ENCODE measurements around the gene HMGN1. TPM values are rescaled to one million over a fixed set of nuclear protein-coding genes. Genes with fewer than 3 reads are reported as not detected.
A peak's percentile ranks its signal among the peaks of the same experiment; 100 is the strongest.

The HMGN1 gene
- total and polyA plus RNA-seq, 8 donors = 161 to 700 (median 674) TPM

DNA sequence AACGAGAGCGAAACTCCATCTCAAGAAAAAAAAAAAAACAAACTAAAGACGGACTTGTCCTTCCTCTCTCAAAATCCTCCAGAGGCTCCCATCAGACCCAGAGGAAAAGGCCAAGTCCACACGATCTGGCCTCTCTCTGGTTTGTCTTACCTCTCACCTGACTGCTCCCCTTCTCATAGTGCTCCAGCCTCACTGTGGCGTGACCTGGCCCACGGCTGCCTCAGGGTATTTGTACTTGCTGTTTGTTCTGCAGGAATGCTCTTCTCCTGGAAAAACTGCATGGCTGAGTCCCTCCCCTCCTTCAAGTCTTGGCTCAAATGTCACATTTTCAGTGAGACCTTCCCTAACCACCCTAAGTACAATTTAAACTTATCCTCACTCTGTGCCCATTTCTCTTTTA lies 27.5 kb downstream of the HMGN1 start:
- ATAC-seq (no peak), DNase-seq (no peak)
- H3K27me3 ChIP-seq = no peaks in the 10 kb centered on the region
- no peaks in the 10 kb centered on the region for H3K4me1 ChIP-seq
- no peaks in the 10 kb centered on the region for H3K36me3 ChIP-seq
- TF ChIP-seq, protein P1, sequence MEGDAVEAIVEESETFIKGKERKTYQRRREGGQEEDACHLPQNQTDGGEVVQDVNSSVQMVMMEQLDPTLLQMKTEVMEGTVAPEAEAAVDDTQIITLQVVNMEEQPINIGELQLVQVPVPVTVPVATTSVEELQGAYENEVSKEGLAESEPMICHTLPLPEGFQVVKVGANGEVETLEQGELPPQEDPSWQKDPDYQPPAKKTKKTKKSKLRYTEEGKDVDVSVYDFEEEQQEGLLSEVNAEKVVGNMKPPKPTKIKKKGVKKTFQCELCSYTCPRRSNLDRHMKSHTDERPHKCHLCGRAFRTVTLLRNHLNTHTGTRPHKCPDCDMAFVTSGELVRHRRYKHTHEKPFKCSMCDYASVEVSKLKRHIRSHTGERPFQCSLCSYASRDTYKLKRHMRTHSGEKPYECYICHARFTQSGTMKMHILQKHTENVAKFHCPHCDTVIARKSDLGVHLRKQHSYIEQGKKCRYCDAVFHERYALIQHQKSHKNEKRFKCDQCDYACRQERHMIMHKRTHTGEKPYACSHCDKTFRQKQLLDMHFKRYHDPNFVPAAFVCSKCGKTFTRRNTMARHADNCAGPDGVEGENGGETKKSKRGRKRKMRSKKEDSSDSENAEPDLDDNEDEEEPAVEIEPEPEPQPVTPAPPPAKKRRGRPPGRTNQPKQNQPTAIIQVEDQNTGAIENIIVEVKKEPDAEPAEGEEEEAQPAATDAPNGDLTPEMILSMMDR (IDR thresholded peaks at IDR 0.05) = no peak
- H3K27ac ChIP-seq = no peak overlapping the region
- H3K4me3 ChIP-seq = no peak overlapping the region
- intact Hi-C loops (cut with DNase I) = no loop called here
- H3K9me3 ChIP-seq = no peaks in the 10 kb centered on the region

DNA sequence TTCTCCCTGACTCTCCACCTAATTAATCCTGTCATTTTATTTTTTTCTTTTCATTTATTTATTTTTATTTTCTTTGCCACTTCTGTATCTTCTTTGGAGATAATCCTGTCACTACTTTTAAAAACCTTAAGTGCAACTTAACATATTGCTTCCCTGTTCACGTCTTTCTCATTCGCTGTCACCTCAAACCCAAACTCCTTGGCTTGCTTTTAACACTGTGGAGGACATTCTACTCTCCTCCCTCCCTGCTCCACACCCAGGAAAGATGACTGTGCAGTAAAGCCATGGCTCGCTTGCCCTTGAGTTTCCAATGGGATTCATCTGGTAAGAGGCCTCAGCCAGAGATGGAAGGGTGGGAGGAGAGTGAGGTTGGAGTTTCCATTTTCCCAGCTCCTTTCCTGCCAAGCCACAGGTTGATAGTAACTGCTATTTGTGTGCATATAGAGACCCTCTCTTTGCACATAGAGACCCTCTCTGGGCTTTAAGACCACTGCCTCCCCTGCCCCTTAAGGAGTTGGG lies 29.0 kb downstream of the HMGN1 start:
- DNase-seq = peak in 2 of 4 donors; percentile 73 to 87
- no peak overlapping the region for H3K27ac ChIP-seq
- peaks cover 0 to under 1% of the 10 kb centered on the region in 2 donors for H3K4me1 ChIP-seq
- intact Hi-C loops (cut with DNase I) = no loop called here
- peak; percentile 57 for ATAC-seq
- no peaks in the 10 kb centered on the region for H3K27me3 ChIP-seq
- no peaks in the 10 kb centered on the region for H3K9me3 ChIP-seq
- H3K4me3 ChIP-seq = no peak overlapping the region
- TF ChIP-seq, protein P1 (IDR thresholded peaks at IDR 0.05) = no peak
- H3K36me3 ChIP-seq = no peaks in the 10 kb centered on the region

DNA sequence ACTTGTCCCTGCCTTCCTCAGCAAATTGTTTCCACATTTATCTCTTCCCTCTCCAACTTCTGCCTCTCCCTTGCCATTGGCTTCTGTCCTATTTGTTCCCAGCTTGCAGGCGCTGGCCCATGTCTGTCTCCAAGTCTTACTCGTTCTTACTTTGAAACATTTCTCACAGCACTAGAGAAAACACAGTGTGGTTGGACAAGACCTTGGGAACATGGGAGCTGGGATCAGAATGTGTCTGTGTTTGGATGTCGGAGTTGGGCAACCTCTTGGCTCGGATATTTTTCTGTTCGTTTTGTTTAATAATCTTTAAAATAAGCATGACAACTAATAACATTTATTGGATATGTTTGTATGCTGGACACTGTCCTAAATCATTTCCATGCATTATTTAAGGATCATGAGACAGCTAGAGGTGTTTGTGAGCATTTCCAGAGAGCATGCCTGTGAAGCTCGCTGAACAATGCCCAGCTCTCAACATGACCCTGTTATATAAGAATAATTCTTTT lies 29.6 kb downstream of the HMGN1 start:
- Histone ChIP-seq H3K36me3 (no peaks in the 10 kb centered on the region), H3K27me3 (no peaks in the 10 kb centered on the region), H3K27ac (peak overlapping the region; percentile 7), H3K9me3 (no peaks in the 10 kb centered on the region), H3K4me1 (peaks cover 0 to 6% of the 10 kb centered on the region in 2 donors), H3K4me3 (no peak overlapping the region)
- DNase-seq (peak in 2 of 4 donors; percentile 93 to 96), ATAC-seq (peak; percentile 33)
- intact Hi-C loops (cut with DNase I) = no loop called here
- TF ChIP-seq, protein P1 (IDR thresholded peaks at IDR 0.05) = no peak

DNA sequence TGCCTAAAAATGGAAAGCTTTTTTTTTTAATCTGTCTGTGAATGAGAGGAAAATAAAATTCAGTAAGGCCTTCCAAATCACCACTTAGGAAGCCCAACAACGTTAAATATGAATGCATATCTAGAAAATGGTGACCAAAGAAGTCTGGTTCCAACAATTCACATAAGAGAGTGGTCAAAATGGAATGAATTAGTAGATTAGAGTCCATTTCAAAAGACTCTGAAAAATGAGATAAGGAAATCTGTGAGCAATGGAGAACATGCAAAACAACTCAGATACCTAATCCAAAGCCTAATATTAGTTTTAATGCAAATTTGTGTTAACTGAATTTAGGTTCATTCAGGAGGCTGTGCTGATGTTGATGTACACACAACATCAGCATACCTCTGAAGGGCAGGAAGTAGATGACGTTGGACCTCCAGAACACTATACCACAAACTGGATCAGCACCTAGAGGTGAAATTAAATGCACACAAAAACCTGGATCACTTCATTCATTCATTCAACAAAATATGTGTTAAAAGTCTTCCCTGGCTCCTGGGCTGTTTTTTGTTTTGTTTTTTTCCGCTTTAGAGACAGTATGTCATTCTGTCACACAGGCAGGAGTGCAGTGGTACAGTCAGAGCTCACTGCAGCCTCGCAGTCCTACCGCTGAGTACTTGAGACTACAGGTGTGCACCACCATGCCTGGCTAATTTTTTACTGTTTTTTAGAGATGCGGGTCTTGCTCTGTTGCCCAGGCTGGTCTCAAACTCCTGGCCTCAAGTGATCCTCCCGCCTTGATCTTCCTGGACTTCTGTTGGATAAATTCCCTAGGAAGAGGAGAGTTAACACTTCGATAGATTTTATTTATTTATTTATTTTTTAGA lies 30.6 kb downstream of the HMGN1 start:
- intact Hi-C loops (cut with DNase I) = no loop called here
- peak overlapping the region in 1 of 2 donors; percentile 7 for H3K27ac ChIP-seq
- TF ChIP-seq, protein P1 (IDR thresholded peaks at IDR 0.05) = no peak
- H3K27me3 ChIP-seq = no peaks in the 10 kb centered on the region
- no peaks in the 10 kb centered on the region for H3K36me3 ChIP-seq
- H3K9me3 ChIP-seq = no peaks in the 10 kb centered on the region
- H3K4me3 ChIP-seq = no peak overlapping the region
- peaks cover 0 to 7% of the 10 kb centered on the region in 2 donors for H3K4me1 ChIP-seq
- ATAC-seq (no peak), DNase-seq (no peak)
